SK-N-SH (cell line): Measurements from ENCODE around the gene SESN1. TPM values are rescaled to one million over a fixed set of nuclear protein-coding genes. Genes with fewer than 3 reads are reported as not detected.

Source experiments
- CTCF ChIA-PET: fragments of 300-600, 350-600 bp; formaldehyde crosslinking; extraction: SDS; loops from one replicate; lab custom pipeline; 2021; lab: Yijun Ruan, JAX
- POLR2A ChIA-PET: fragments of 350-600 bp; sonication (Branson Sonifier 250); formaldehyde crosslinking; extraction: SDS; loops from one replicate; lab custom pipeline; 2020; ENCODE audit warnings: antibody characterized with exemption, inconsistent platforms; lab: Yijun Ruan, JAX
- DNase-seq: peaks from one replicate; pipeline ENCODE4 v3.0.0; 2012
- H2AFZ ChIP-seq: fragments of 200-600 bp; sonication (generic); 2 replicates; pipeline ENCODE4 v1.8.1; 2016; ENCODE audit warnings: antibody characterized with exemption, mild to moderate bottlenecking, low read depth
- H3F3A ChIP-seq: fragments of 200-600 bp; sonication (generic); replicated peaks from 2 replicates; pipeline ENCODE3; 2016; ENCODE audit warnings: antibody characterized with exemption, mild to moderate bottlenecking; ENCODE audit not compliant: insufficient read depth
- H3K27ac ChIP-seq, 2 experiments: fragments of 200-500 bp in 1 of 2; fragments of 200-600 bp in 1 of 2; sonication (Bioruptor generic) in 1 of 2; sonication (generic), shearing (Covaris generic) in 1 of 2; 2 replicates each; pipeline versions ENCODE4 v1.5.1 to v1.6.1; 2014 to 2016; ENCODE audit warnings: low read depth in 2 of 2, inconsistent platforms in 1 of 2, low read length in 1 of 2, mild to moderate bottlenecking in 1 of 2, mixed read lengths in 1 of 2
- H3K27me3 ChIP-seq: fragments of 200-600 bp; sonication (generic), shearing (Covaris generic); 2 replicates; pipeline ENCODE4 v1.6.1; 2016; ENCODE audit warnings: mixed run types; ENCODE audit not compliant: insufficient read depth
- H3K36me3 ChIP-seq, 2 experiments: fragments of 200-500 bp in 1 of 2; fragments of 200-600 bp in 1 of 2; sonication (Bioruptor generic) in 1 of 2; sonication (generic) in 1 of 2; replicated peaks in 1 of 2; 2 replicates each; pipeline versions ENCODE3 to v1.5.1; 2014 to 2016; ENCODE audit warnings: low read length in 1 of 2, mild to moderate bottlenecking in 1 of 2; ENCODE audit not compliant: insufficient read depth in 2 of 2, control insufficient read depth in 1 of 2
- H3K4me1 ChIP-seq, 2 experiments: fragments of 200-500 bp in 1 of 2; fragments of 200-600 bp in 1 of 2; sonication (Bioruptor generic) in 1 of 2; sonication (generic), shearing (Covaris generic) in 1 of 2; 2 replicates each; pipeline versions ENCODE4 v1.5.1 to v1.6.1; 2014 to 2016; ENCODE audit warnings: low read depth in 1 of 2, low read length in 1 of 2, mixed run types in 1 of 2; ENCODE audit not compliant: insufficient read depth in 2 of 2, control insufficient read depth in 1 of 2
- H3K4me2 ChIP-seq: fragments of 200-600 bp; sonication (generic), shearing (Covaris generic); 2 replicates; pipeline ENCODE4 v1.6.1; 2017; ENCODE audit warnings: mixed run types
- H3K4me3 ChIP-seq, 2 experiments: fragments of 200-500 bp in 1 of 2; fragments of 200-600 bp in 1 of 2; sonication (Bioruptor generic) in 1 of 2; sonication (generic), shearing (Covaris generic) in 1 of 2; 2 replicates each; pipeline versions ENCODE4 v1.5.1 to v1.8.1; 2014 to 2016; ENCODE audit warnings: low read depth in 2 of 2, inconsistent platforms in 1 of 2, low read length in 1 of 2, mild to moderate bottlenecking in 1 of 2, mixed read lengths in 1 of 2, moderate library complexity in 1 of 2
- H3K79me2 ChIP-seq: fragments of 200-600 bp; sonication (generic); 2 replicates; pipeline ENCODE4 v1.8.1; 2017; ENCODE audit warnings: mild to moderate bottlenecking; ENCODE audit not compliant: insufficient read depth
- H3K9ac ChIP-seq: fragments of 200-600 bp; sonication (generic); 2 replicates; pipeline ENCODE4 v1.6.1; 2017; ENCODE audit warnings: mixed run types
- H3K9me2 ChIP-seq: fragments of 200-600 bp; sonication (generic); 2 replicates; pipeline ENCODE4 v1.6.1; 2017; ENCODE audit warnings: mixed run types
- H3K9me3 ChIP-seq: fragments of 200-600 bp; sonication (generic); 2 replicates; pipeline ENCODE4 v1.6.1; 2017; ENCODE audit warnings: mixed run types, mild to moderate bottlenecking, moderate library complexity
- H4K20me1 ChIP-seq: fragments of 200-600 bp; sonication (generic); 2 replicates; pipeline ENCODE4 v1.6.1; 2017; ENCODE audit warnings: mild to moderate bottlenecking, mixed run types; ENCODE audit not compliant: insufficient read depth
- CHD2 ChIP-seq: fragments of 150-350 bp; IDR thresholded peaks from 2 replicates; pipeline ENCODE4 v1.6.1; 2018; ENCODE audit warnings: low read length; ENCODE audit not compliant: partially characterized antibody
- FOSL2 ChIP-seq: IDR thresholded peaks from 2 replicates; pipeline ENCODE4 v1.4.0; 2012; ENCODE audit warnings: low read depth, mild to moderate bottlenecking, moderate library complexity, borderline replicate concordance
- FOXJ3 ChIP-seq: sonication (generic); formaldehyde crosslinking; IDR thresholded peaks from 2 replicates; pipeline ENCODE4 v1.5.1; 2020; ENCODE audit warnings: mild to moderate bottlenecking, missing genetic modification reagents
- GATA2 ChIP-seq: sonication (generic); formaldehyde crosslinking; IDR thresholded peaks from 2 replicates; pipeline ENCODE4 v1.5.0; 2020; ENCODE audit warnings: mild to moderate bottlenecking, missing genetic modification reagents
- JUND ChIP-seq: IDR thresholded peaks from 2 replicates; pipeline ENCODE4 v1.4.0; 2012
- MXI1 ChIP-seq: IDR thresholded peaks from 2 replicates; pipeline ENCODE4 v1.6.1; 2012; ENCODE audit warnings: mild to moderate bottlenecking, low read depth, low read length, improper control_type of control experiment
- NFIC ChIP-seq: IDR thresholded peaks from 2 replicates; pipeline ENCODE4 v1.4.0; 2012; ENCODE audit warnings: borderline replicate concordance
- NRF1 ChIP-seq: IDR thresholded peaks from 2 replicates; pipeline ENCODE4 v1.6.1; 2012; ENCODE audit warnings: low read depth, mild to moderate bottlenecking, low read length
- POLR2AphosphoS5 ChIP-seq: IDR thresholded peaks from 2 replicates; pipeline ENCODE4 v1.6.1; 2012; ENCODE audit warnings: low read depth, low read length
- RCOR1 ChIP-seq: fragments of 150-350 bp; IDR thresholded peaks from 2 replicates; pipeline ENCODE4 v1.6.1; 2017; ENCODE audit warnings: antibody characterized with exemption, low read length
- RXRA ChIP-seq: IDR thresholded peaks from 2 replicates; pipeline ENCODE4 v1.4.0; 2012; ENCODE audit warnings: low read depth, mild to moderate bottlenecking, borderline replicate concordance
- YY1 ChIP-seq: IDR thresholded peaks from 2 replicates; pipeline ENCODE4 v1.4.0; 2012; ENCODE audit warnings: low read depth, mild to moderate bottlenecking
- WGBS: methylation state at CpG from one replicate; pipeline ENCODE4 v1.1.6; 2017; ENCODE audit warnings: low lambda C conversion rate; 5-methylcytosine and 5-hydroxymethylcytosine counted together
- polyA plus RNA-seq, 3 experiments: library from polyadenylated mRNA; depleted of rRNA; stranded (reverse); fragments of >200 nt; gene quantifications; 2 replicates each; pipeline ENCODE4 v1.2.3, GENCODE V29; 2012
- TF ChIP-seq, protein P1 (sequence below): IDR thresholded peaks from 2 replicates; pipeline ENCODE4; 2012
- TF ChIP-seq, protein P2 (sequence below): IDR thresholded peaks from 2 replicates; pipeline ENCODE4 v1.6.1; 2012; ENCODE audit warnings: mild to moderate bottlenecking, low read depth, low read length, moderate library complexity
- TF ChIP-seq, protein P3 (sequence below): IDR thresholded peaks from 2 replicates; pipeline ENCODE4 v1.4.0; 2012; ENCODE audit warnings: low read depth, borderline replicate concordance

Gene SESN1
- polyA plus RNA-seq, 1 of the 3 experiments (the other 2 are of a cell fraction), result 13.1 TPM

DNA sequence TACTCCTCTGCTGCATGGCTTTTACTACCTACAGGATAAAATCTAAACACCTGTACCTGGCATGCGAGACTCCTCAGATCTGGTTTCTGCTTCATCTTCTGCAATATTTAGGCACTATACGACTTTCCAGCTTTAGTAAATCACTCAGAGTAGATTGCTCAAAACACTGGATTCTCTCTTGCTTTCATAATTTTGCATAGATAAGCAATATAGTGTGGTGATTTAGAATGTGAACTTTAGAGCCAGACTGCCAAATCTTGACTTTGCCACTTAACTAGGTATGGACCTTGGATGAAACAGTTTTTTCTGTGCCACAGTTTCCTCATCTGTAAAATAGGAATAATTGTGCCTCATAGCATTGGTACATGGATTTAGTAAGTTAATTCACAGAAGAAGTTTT is 29.6 kb upstream of the SESN1 start:
- H3K9me3 ChIP-seq, result no peaks in the 10 kb centered on the region
- CTCF ChIA-PET, result interaction anchor here (1.0 kb wide), 1 partner anchor 259 kb away, joined by 3 read pairs; no protein-coding TSS in a partner anchor
- H3F3A ChIP-seq, result peaks cover 2% of the 10 kb centered on the region
- no peak overlapping the region for H3K27ac ChIP-seq
- no peaks in the 10 kb centered on the region for H4K20me1 ChIP-seq
- no peak overlapping the region for H3K9ac ChIP-seq
- no peak overlapping the region for H3K4me3 ChIP-seq
- no peaks in the 10 kb centered on the region for H3K9me2 ChIP-seq
- no peak overlapping the region for H2AFZ ChIP-seq
- no peaks in the 10 kb centered on the region for H3K27me3 ChIP-seq
- no peak for DNase-seq
- no peak overlapping the region for H3K4me2 ChIP-seq
- TF ChIP-seq NRF1, result no peak
- TF ChIP-seq CHD2, result no peak
- TF ChIP-seq, protein P1, sequence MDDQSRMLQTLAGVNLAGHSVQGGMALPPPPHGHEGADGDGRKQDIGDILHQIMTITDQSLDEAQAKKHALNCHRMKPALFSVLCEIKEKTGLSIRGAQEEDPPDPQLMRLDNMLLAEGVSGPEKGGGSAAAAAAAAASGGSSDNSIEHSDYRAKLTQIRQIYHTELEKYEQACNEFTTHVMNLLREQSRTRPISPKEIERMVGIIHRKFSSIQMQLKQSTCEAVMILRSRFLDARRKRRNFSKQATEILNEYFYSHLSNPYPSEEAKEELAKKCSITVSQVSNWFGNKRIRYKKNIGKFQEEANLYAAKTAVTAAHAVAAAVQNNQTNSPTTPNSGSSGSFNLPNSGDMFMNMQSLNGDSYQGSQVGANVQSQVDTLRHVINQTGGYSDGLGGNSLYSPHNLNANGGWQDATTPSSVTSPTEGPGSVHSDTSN, result no peak
- TF ChIP-seq GATA2, result no peak
- TF ChIP-seq YY1, result no peak
- TF ChIP-seq FOSL2, result no peak
- TF ChIP-seq NFIC, result no peak
- TF ChIP-seq, protein P2, sequence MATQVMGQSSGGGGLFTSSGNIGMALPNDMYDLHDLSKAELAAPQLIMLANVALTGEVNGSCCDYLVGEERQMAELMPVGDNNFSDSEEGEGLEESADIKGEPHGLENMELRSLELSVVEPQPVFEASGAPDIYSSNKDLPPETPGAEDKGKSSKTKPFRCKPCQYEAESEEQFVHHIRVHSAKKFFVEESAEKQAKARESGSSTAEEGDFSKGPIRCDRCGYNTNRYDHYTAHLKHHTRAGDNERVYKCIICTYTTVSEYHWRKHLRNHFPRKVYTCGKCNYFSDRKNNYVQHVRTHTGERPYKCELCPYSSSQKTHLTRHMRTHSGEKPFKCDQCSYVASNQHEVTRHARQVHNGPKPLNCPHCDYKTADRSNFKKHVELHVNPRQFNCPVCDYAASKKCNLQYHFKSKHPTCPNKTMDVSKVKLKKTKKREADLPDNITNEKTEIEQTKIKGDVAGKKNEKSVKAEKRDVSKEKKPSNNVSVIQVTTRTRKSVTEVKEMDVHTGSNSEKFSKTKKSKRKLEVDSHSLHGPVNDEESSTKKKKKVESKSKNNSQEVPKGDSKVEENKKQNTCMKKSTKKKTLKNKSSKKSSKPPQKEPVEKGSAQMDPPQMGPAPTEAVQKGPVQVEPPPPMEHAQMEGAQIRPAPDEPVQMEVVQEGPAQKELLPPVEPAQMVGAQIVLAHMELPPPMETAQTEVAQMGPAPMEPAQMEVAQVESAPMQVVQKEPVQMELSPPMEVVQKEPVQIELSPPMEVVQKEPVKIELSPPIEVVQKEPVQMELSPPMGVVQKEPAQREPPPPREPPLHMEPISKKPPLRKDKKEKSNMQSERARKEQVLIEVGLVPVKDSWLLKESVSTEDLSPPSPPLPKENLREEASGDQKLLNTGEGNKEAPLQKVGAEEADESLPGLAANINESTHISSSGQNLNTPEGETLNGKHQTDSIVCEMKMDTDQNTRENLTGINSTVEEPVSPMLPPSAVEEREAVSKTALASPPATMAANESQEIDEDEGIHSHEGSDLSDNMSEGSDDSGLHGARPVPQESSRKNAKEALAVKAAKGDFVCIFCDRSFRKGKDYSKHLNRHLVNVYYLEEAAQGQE, result no peak
- TF ChIP-seq FOXJ3 (CRISPR knock-in tag), result no peak
- no peak for TF ChIP-seq RXRA
- no peak for TF ChIP-seq POLR2AphosphoS5
- no peak for TF ChIP-seq JUND
- TF ChIP-seq, protein P3, sequence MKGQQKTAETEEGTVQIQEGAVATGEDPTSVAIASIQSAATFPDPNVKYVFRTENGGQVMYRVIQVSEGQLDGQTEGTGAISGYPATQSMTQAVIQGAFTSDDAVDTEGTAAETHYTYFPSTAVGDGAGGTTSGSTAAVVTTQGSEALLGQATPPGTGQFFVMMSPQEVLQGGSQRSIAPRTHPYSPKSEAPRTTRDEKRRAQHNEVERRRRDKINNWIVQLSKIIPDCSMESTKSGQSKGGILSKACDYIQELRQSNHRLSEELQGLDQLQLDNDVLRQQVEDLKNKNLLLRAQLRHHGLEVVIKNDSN, result no peak
- no peak for TF ChIP-seq MXI1
- TF ChIP-seq RCOR1, result no peak
- WGBS, result 92% methylated on average over 2 of the region's 2 CpGs
- H3K79me2 ChIP-seq, result peaks cover 36% of the 10 kb centered on the region; the same call in 1 of the 2 replicates
- no peaks in the 10 kb centered on the region for H3K36me3 ChIP-seq
- peaks cover 6 to 7% of the 10 kb centered on the region in 2 experiments; a peak in 3 of 4 replicates for H3K4me1 ChIP-seq
- POLR2A ChIA-PET, result no interaction called here
